ENCODE measurements around the gene GPLD1.

- TF ChIP-seq CXXC5 (CRISPR knock-in tag; IDR thresholded peaks at IDR 0.05) (no peak), CTCF (IDR thresholded peaks at IDR 0.05 in 2 of 3, conservative IDR thresholded peaks at IDR 0.05 in 1 of 3; ENCODE audit: insufficient read depth in 2 of 3, low read depth in 1 of 3, low read length in 3 of 3) (no peak)
Measured at GRCh38 chr6:24537771-24538385, 48.5 kb upstream of the GPLD1 start.
